GM19467 (cell line): ENCODE data around the gene UBE2QL1.

Experiments used
- ATAC-seq: cut with Tn5 transposase; IDR thresholded peaks from one replicate; pipeline ENCODE4 v1.9.1; 2021; ENCODE audit warnings: mild to moderate bottlenecking, moderate library complexity; ENCODE audit not compliant: unreplicated experiment

The UBE2QL1 gene

DNA sequence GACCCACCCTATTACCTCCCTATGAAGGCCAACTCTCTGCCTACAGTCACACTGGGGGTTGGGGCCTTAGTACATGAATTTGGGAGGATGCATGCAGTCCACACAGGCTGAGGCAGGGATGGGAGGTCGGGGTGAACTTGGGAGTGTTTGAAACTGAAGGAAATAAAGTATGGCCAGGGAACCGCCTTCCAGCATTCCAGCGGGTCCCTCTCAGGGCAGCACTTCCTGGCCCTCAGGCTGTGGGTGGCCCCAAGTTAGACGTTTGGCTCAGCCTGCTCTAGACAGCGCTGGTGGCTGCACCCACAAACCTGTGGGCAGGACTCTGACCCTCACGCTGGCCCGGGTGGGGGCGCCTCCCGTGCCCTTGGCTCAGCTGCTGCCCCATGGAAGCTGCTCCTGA lies 74.3 kb downstream of the UBE2QL1 start:
- no peak for ATAC-seq

DNA sequence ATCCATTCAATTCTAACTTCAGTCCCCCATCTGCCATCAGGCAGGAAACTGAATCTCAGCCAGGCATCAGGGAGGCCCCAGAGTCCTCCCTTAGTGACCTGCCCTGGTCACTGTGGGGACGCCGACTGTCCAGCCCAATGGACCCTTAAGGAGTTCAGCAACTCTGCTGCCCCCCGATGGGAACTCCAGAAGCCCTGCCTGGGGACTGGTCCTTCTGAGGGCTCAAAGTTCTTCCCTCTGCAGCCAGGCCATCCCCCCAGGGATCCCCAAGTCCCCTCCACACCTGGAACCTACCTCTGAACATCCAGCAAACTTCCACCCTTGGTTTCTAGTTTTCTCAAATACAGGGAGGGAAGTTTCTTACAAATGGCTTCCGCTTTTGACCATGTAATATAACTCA lies 76.8 kb downstream of the UBE2QL1 start:
- no peak for ATAC-seq

DNA sequence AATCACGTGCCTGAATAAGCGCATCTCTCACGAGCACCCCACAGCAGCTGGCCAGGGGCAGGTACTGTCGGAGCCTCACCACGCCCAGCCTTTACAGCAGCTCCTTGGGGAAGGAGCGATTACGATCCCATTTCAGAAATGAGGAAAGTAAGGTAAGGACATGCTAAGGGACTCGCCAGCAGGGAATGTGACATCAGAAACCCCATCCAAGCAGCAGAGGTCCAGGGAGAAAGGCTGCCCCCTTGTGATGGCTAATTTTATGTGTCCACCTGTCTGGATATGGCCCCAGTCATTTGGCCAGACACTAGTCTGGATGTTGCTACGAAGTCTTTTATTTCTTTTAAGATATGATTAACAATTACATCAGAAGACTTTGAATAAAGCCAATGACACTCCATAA lies 77.3 kb downstream of the UBE2QL1 start:
- no peak for ATAC-seq

GRCh38 chr5:6527749-6528455 lies 79.2 kb downstream of the UBE2QL1 start:
- ATAC-seq = no peak

- no peak for ATAC-seq
Observed at GRCh38 chr5:6535594-6535993, 86.9 kb downstream of the UBE2QL1 start.

GRCh38 chr5:6539060-6539459 lies 90.4 kb downstream of the UBE2QL1 start:
- no peak for ATAC-seq

- ATAC-seq = no peak
Observed at GRCh38 chr5:6540111-6540827, 91.6 kb downstream of the UBE2QL1 start.

DNA sequence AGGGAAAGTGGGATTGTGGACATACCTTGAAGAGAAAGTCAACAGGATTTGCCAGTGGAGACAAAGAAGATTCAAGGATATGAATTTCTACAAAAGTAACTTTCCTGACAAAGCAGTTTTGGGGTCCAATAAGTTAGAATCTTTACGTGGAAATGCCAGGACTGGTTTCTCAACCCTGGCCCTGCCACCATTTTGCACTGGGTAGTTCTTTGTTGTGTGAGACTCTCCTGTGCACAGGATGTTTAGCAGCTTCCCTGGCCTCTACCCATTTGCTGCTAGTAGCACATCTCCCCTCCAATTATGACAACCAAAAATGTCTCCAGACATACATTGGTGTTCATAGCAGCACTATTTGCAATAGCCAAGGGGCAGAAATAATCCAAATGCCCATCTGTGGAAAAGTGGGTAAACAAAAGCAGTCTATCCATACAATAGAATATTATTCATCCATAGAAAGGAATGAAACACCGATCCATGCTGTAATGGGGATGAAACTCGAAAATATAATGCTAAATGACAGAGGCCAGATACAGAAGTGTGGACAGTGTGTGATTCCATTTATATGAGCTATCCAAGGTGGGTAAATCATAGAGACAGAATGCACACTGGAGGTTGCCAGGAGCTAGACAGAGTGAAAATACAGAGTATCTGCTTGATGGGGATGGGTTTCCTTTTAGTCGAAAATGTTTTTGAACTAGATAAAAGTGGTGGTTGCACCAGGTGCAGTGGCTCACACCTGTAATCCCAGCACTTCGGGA lies 92.8 kb downstream of the UBE2QL1 start:
- no peak for ATAC-seq

DNA sequence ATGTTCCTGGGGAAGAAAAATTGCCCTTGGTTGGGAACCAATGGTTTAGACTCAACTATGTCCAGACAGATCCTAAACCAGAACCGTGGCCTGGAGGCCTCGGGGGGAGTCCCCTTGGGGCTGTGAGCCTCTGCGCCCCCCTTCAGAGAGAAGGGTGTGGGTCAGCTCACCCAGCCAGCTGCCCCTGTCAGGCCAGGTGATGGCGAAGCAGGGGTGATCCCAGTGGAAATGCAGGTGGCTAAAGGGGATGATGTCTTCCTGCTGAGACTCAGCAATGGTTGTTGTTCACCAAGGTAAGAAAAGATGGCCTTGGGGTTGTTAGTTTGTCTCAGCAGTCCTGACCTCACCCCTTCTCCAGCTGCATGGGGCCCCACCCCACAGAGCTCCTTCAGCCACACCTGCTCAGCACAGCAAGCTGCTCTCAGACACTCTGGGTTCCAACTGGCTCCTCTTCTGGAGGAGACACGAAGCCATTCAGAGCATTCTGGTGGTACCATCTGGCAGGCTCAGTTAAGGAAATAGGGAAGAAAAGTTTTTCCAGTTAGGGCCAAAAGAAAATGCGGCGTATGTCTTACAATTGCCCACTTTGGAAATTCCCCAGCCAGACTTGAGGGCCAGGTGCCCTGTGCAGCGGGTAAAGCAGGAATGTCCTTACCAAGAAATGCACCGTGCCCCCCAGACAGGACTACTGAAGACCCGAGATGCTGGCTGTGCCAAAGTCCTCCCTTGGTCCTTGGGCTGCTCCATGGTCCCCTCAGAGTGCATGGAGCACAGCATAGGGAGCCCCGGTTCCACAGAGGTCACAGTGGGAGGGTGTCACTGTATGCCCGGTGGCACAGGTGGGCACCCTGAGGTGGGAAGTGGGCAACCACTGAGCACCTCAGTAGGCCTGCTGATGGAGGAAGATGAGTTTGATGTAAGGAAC lies 94.0 kb downstream of the UBE2QL1 start:
- ATAC-seq = no peak

DNA sequence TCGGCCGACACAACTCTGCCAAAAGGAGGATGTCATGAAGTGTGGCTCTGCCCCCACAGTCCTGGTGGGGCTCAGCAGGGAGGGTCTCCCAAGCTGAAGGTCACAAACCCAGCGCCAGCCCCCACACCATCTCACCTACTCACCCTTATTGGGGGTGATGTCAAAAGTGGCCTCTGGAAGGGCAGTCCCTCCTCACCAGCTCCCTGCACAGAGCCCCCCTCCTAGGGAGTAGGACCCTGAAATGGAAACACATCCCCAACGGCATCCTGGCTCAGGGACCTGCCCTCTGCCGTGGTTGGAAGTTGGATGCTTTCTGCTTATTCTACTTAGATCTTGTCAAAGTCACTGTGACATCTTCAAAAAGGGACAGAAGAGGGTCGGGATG lies 94.7 kb downstream of the UBE2QL1 start:
- no peak for ATAC-seq

DNA sequence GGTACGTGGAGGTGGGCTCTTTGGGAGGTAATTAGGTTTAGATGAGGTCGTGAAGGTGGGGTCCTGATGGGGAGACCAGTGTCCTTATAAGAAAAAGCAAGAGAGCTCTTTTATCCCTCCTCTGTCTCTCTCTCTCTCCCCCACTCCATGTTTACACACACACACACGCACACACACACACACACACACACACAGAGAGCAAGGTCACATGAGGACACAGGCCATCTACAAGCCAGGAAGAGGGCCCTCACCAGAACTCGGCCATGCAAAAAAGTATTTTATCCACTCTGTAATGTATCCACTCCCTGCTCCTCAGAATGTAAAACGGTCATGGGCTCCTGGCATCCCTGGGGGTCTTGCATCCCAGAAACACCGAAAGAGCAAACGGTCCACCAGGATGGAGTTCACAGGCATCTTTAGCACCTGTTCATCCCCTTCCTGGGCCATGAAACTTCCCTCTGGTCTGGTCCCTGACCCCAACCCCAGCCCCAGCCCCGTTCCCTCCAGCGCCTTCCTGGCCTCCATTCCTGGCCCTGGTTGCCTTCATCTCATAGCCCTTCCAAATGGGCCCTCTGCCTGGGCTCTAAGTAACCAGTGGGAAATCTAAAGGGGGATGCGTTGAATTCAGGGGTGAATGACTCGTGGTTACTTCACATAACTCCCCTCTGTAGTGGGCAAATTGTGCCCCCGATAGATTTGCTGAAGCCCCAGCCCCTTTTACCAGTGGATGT lies 95.3 kb downstream of the UBE2QL1 start:
- no peak for ATAC-seq
